Upper lobe of left lung (tissue), 4 donors: ENCODE measurements around the gene RNF13.

Experiments
- CTCF ChIP-seq, 6 experiments: fragments of 450-650 bp in 4 of 6; fragments of 200-600 bp in 2 of 6; sonication (generic) in 2 of 6; IDR thresholded peaks; one replicate each; pipeline ENCODE4 v1.5.1; 2016 to 2019; ENCODE audit warnings: antibody characterized with exemption in 6 of 6
- POLR2A ChIP-seq, 4 donors: fragments of 450-650 bp; IDR thresholded peaks; one replicate each; pipeline ENCODE4 v1.5.1; 2016 to 2017; ENCODE audit warnings: antibody characterized with exemption in 4 of 4, mild to moderate bottlenecking in 2 of 4

DNA sequence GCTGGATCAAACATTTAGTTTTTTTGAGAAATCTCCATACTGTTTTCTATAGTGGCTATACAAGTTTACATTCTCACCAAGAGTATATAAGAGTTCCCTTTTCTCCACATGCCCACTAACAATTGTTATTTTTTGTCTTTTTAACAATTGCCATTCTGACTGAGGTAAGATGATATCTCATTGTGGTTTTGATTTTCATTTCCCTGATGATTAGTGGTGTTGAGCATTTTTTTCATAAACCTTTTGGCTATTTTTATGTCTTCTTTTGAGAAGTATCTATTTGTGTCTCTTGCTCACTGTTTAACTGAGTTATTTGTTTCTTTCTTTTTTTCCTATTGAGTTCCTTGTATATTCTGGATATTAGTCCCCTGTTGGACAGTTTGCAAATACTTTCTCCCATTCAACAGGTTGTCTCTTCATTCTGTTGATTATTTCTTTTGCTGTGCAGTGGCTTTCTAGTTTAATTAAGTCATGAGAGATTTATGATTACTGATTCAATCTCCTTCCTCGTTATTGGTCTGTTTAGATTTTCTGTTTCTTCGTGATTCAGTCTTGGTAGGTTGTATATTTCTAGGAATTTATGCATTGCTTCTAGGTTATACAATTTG is 6.7 kb upstream of the RNF13 start:
- TF ChIP-seq CTCF (IDR thresholded peaks at IDR 0.05) (no peak), POLR2A (IDR thresholded peaks at IDR 0.05) (no peak)
